Superior temporal gyrus (tissue), 1 donor: ENCODE measurements around the gene OSBP.
A peak's percentile ranks its signal among the peaks of the same experiment; 100 is the strongest.
"Not testable (repeated sequence)": the region's sequence is repeated elsewhere in the genome, so short reads cannot be mapped to it uniquely, and the experiment has no call there.

ENCODE experiments used
- DNase-seq: peaks from one replicate; pipeline ENCODE4 v3.0.0-alpha.2; 2016; ENCODE audit errors: extremely low spot score

Gene OSBP

GRCh38 chr11:59615637-59616395 is at the start of gene OSBP:
OSBP (minus strand) TSS chr11:59615774; CDS start chr11:59615664, 110 bp downstream.
- peak; percentile 100 for DNase-seq

- no peak for DNase-seq
These were observed 45.0 kb upstream of the OSBP start for GRCh38 chr11:59660621-59661020.

GRCh38 chr11:59659981-59660380 is 44.4 kb upstream of the OSBP start:
- DNase-seq = no peak

GRCh38 chr11:59658036-59658435 is 42.5 kb upstream of the OSBP start:
- no peak for DNase-seq

- no peak for DNase-seq
These were observed 39.3 kb upstream of the OSBP start for GRCh38 chr11:59654893-59655292.

- DNase-seq = no peak
These were observed 31.8 kb upstream of the OSBP start for GRCh38 chr11:59647245-59647980.

GRCh38 chr11:59644528-59644927 is 29.0 kb upstream of the OSBP start:
- no peak for DNase-seq

GRCh38 chr11:59643390-59643789 is 27.8 kb upstream of the OSBP start:
- no peak for DNase-seq

- DNase-seq = no peak
These were observed 25.6 kb upstream of the OSBP start for GRCh38 chr11:59641156-59641555.

GRCh38 chr11:59630493-59630892 is 14.9 kb upstream of the OSBP start:
- no peak for DNase-seq

GRCh38 chr11:59629996-59630395 is 14.4 kb upstream of the OSBP start:
- DNase-seq = no peak

GRCh38 chr11:59626969-59627368 is 11.4 kb upstream of the OSBP start:
- not testable (repeated sequence) for DNase-seq

- DNase-seq = no peak
These were observed 10.1 kb upstream of the OSBP start for GRCh38 chr11:59625703-59626102.

- DNase-seq = no peak
These were observed 2.3 kb upstream of the OSBP start for GRCh38 chr11:59617876-59618275.

GRCh38 chr11:59616396-59616982 is 915 bp upstream of the OSBP start:
- DNase-seq = no peak

GRCh38 chr11:59615120-59615636 is 396 bp downstream of the OSBP start:
- DNase-seq = no peak

GRCh38 chr11:59614277-59615119 is 1.1 kb downstream of the OSBP start:
- DNase-seq = no peak

GRCh38 chr11:59611570-59612565 is 3.7 kb downstream of the OSBP start:
- DNase-seq = no peak

- no peak for DNase-seq
These were observed 5.3 kb downstream of the OSBP start for GRCh38 chr11:59610289-59610688.

- no peak for DNase-seq
These were observed 7.7 kb downstream of the OSBP start for GRCh38 chr11:59607703-59608454.
